CD4-positive, alpha-beta T cell treated with Interleukin-15 for 4 hours (primary cell): ENCODE results near the gene CLK3.

ENCODE experiments used
- DNase-seq: peaks from one replicate; pipeline ENCODE4 v3.0.0-alpha.2; 2020; ENCODE audit warnings: low spot score

Gene CLK3

GRCh38 chr15:74603026-74603788, 12.4 kb upstream of the CLK3 start:
- DNase-seq = no peak

DNA sequence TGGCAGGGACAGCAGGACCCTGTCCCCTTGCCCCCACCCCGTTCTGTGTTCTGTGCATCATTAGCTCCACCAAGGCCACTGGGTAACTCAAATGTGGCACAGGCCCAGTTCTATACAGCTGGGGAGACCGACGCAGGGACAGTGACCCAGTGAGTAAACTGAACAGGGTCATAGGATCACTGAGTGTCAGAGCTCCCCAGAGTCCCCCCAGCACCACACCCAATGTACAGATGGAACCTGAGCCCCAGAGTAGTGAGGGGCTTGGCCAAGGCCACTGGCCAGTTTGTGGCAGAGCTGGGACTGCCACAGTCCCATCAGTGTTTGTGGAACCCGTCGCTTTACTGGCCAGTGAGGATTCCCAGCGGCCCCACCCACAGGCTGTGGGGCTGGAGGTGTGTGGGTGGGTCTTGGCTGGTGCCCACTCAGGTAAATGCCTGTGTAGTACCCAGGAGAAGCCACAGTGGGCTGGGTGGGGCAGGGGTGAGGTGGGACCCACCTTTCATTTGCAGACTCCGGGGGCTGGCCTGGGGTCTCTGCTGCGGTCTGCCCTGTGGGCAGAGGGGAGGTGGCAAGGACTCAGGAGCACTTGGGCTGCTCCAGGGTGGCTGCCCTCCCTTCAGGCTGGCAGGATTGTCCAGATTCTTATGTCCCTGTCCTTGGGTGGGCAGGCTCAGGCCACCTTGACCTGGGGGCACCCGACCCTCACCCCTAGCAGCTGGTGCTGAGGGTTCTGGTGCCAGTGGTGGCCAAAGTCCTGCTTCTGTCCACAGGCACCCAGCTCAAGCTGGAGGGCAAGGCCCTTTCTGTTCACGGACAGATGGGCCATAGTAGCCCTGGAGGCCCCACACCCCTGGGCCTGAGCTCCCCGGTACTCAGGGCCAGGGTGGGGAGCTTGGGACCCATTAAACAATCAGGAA, 11.6 kb upstream of the CLK3 start:
- DNase-seq = no peak

DNA sequence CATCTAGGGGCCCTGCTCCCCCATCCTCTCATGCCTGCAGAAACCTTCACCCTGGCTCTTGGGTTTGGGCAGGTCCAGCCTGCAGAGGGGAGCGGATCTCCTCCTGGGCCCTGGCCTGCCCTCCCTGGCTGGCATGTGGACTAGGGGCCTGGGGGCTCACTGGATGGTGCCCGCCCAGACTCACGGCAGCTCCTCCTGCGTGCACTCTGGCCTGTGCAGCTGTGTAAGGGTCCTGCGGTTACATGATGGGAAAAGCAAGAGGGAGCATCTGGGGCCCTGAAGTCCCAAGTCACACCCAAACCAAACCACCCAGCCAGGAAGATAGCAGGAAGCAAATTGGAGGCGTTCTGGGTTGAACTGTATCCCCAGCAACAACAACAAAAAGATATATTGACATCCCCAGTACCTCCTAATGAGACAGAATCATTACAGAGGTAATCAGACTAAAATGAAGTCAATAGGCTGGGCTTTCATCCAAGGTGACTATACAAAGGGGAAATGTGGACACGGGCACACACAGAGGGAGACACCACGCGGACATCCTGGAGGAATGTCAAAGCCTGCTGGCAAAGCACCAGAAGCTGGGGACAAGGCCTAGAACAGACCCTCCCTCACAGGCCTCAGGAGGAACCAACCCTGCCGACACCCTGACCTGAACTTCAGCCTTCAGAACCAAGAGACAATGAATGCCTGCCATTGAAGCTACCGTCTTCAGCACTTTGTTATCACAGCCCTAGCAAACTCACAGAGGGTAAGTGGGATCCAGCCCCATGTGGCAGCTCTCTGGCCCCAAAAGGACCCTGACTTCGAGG, 10.4 kb upstream of the CLK3 start:
- no peak for DNase-seq

DNA sequence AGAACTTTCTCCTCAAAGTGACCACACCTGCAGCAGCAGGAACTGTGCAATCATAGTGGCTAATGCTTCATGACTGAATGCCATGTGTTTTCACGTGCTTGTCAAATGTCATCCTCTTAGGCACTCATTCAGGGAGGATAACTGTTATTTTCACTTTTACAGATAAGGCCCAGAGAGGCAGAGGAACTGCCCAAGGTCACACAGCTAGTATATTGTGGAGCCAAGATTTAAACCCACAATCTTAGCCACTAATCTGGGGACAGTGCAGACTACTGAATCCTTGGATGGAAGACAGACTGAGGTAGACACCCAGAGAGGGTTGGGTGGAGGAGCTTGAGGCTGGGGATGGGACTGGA, 9.9 kb upstream of the CLK3 start:
- DNase-seq = no peak

DNA sequence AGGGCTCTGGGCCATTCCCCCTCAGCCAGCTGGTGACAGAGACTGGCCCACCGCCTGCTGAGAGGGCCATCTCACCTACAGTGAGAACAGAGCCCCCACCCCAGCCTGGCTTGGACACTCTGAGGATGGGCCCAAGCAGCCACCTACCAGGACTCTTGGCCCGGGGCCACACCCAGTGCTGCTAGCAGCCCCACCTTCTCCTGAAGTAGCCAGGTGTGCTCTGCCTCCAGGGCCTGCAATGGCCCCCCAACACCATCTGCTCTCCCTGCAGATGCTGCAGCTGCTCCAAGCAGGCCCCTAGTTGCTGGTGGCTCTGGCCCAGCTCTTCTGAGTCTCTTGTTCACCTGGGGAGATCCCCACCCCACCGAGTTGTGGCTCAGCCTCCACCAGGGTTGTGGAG, 6.8 kb upstream of the CLK3 start:
- DNase-seq = no peak

- DNase-seq = no peak
Observed at GRCh38 chr15:74609938-74610301, 5.7 kb upstream of the CLK3 start.

DNA sequence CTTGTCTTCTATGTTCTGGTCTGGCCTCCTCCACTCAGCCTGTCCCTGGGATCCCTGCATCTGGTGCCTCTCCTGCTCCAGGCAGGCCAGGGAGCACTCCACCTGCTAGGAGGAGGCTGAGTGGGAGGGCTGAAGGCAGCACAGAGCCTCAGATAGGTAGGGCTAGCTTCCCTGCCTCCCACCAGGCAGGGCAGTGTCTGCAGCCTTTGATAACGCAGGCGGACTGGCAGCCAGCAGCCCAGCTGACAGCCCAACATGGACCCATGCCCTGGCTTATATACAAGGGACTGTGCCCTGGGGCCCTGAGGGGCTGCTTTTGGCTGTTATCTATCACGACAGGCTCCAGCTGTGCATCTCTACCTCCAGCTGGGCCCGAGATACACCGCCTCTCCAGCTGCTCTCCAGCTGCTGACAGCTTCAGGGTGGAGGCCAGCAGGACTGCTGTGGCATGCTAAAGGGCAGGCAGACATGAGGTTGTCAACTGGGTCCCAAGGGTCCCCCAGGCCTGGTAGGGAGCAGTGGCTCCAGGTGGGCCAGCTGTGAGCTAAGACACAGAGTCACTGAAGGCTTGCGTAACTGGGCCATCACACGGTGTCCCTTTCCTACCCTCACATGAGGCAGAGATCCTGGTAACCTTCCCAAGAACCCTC, 5.2 kb upstream of the CLK3 start:
- no peak for DNase-seq

GRCh38 chr15:74611341-74611740, 4.3 kb upstream of the CLK3 start:
- no peak for DNase-seq

- no peak for DNase-seq
Observed at GRCh38 chr15:74611834-74612233, 3.8 kb upstream of the CLK3 start.

DNA sequence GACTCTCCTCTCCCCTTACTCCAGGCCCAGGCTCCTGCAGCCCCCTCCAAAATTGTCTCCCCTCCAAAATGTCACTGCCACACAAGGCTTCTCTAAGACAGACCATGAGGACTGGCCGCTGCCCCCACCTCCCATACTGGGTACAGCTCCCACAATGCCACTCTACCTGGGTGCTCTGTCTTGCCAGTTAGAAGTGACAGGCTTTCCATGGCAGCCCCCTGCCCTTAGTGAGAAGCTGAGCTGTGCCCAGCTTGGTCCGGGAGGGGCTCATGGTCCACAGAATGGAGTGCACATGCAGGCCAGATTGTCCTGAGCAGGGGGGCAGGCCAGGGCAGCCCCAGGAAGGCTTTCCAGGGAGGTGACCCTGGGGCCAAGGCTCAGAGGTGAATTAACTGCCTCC, 3.0 kb upstream of the CLK3 start:
- DNase-seq = no peak

GRCh38 chr15:74613089-74613952, 2.3 kb upstream of the CLK3 start:
- no peak for DNase-seq

DNA sequence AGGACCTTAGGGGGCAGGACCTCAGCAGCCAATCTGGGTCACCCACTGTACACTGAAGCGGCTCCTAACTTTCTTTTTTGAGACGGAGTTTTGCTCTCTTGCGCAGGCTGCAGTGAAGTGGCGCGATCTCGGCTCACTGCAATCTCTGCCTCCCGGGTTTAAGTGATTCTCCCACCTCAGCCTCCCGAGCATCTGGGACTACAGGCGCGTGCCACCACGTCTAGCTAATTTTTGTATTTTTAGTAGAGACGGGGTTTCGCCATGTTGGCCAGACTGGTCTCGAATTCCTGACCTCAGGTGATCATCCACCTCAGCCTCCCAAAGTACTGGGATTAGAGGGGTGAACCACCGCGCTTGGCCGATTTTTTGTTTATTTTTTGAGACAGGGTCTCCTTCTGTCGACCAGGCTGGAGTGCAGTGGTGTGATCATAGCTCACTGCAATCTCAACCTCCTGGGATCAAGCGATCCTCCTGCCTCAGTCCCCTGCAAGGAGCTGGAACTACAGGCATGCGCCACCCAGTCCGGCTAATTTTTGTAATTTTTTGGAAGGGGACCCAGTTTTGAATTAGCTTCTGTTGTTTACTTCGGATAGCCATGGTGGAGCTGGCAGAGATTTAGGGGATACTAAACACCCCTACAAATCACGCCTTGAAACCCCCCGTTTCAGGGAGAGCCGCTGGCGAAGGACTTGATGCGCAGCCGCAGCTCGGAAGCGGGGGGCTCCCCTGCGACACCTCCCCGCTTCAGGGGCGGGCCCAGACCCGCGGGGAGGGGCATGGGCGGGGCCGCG, 1.5 kb upstream of the CLK3 start:
- DNase-seq = no peak

GRCh38 chr15:74614744-74615507, 710 bp upstream of the CLK3 start:
- peak; percentile 93 for DNase-seq

GRCh38 chr15:74616366-74616939, 817 bp downstream of the CLK3 start:
- peak; percentile 50 for DNase-seq

- DNase-seq = no peak
Observed at GRCh38 chr15:74616996-74617395, 1.4 kb downstream of the CLK3 start.

GRCh38 chr15:74618841-74619596, 3.4 kb downstream of the CLK3 start:
- no peak for DNase-seq

GRCh38 chr15:74619916-74620635, 4.4 kb downstream of the CLK3 start:
- no peak for DNase-seq
